GM23248 (cell line): Measurements from ENCODE around the gene TAC3. TPM values are rescaled to one million over a fixed set of nuclear protein-coding genes. Genes with fewer than 3 reads are reported as not detected.
"Not testable (repeated sequence)": the region's sequence is repeated elsewhere in the genome, so short reads cannot be mapped to it uniquely, and the experiment has no call there.

ENCODE experiments used
- DNase-seq: peaks from one replicate; pipeline ENCODE4 v3.0.0-alpha.2; 2015
- H2AFZ ChIP-seq: fragments of 200-600 bp; sonication (generic); 2 replicates; pipeline ENCODE4 v1.6.1; 2016; ENCODE audit warnings: antibody characterized with exemption
- H3F3A ChIP-seq: fragments of 200-600 bp; sonication (generic); 2 replicates; pipeline ENCODE4 v1.6.1; 2016; ENCODE audit warnings: mild to moderate bottlenecking, antibody characterized with exemption, mixed run types; ENCODE audit not compliant: insufficient read depth
- H3K27ac ChIP-seq: fragments of 200-600 bp; sonication (generic); 2 replicates; pipeline ENCODE4 v1.5.1; 2016; ENCODE audit warnings: mild to moderate bottlenecking
- H3K27me3 ChIP-seq: fragments of 200-600 bp; sonication (generic); replicated peaks from 2 replicates; pipeline ENCODE4 v1.6.1; 2016; ENCODE audit warnings: mild to moderate bottlenecking; ENCODE audit not compliant: insufficient read depth
- H3K36me3 ChIP-seq: fragments of 200-600 bp; sonication (generic); 2 replicates; pipeline ENCODE4 v1.6.1; 2016; ENCODE audit warnings: low read depth, mild to moderate bottlenecking
- H3K4me1 ChIP-seq: fragments of 200-600 bp; sonication (generic); 2 replicates; pipeline ENCODE4 v1.6.1; 2016; ENCODE audit warnings: mild to moderate bottlenecking; ENCODE audit not compliant: insufficient read depth
- H3K4me2 ChIP-seq: fragments of 200-600 bp; sonication (generic); one replicate; pipeline ENCODE4 v1.6.1; 2016; ENCODE audit warnings: mild to moderate bottlenecking; ENCODE audit not compliant: unreplicated experiment
- H3K4me3 ChIP-seq: fragments of 200-600 bp; sonication (generic); 2 replicates; pipeline ENCODE4 v1.5.1; 2016; ENCODE audit warnings: mild to moderate bottlenecking
- H3K79me2 ChIP-seq: fragments of 200-600 bp; sonication (generic); 2 replicates; pipeline ENCODE4 v1.6.1; 2016; ENCODE audit warnings: mild to moderate bottlenecking; ENCODE audit not compliant: insufficient read depth
- H3K9ac ChIP-seq: fragments of 200-600 bp; sonication (generic); 2 replicates; pipeline ENCODE4 v1.6.1; 2016; ENCODE audit warnings: mild to moderate bottlenecking
- H3K9me2 ChIP-seq: fragments of 200-600 bp; sonication (generic); 2 replicates; pipeline ENCODE4 v1.6.1; 2016; ENCODE audit warnings: mixed run types, mild to moderate bottlenecking, moderate library complexity; ENCODE audit not compliant: insufficient read depth
- H3K9me3 ChIP-seq: fragments of 200-600 bp; sonication (generic); one replicate; pipeline ENCODE4 v1.6.1; 2017; ENCODE audit warnings: low read depth
- H4K20me1 ChIP-seq: fragments of 200-600 bp; sonication (generic); 2 replicates; pipeline ENCODE4 v1.6.0; 2016; ENCODE audit not compliant: insufficient read depth
- EZH2 ChIP-seq: fragments of 200-600 bp; sonication (generic); IDR thresholded peaks from 2 replicates; pipeline ENCODE4 v1.6.1; 2018; ENCODE audit warnings: antibody characterized with exemption, mild to moderate bottlenecking; ENCODE audit not compliant: insufficient read depth, poor library complexity, severe bottlenecking
- EZH2phosphoT487 ChIP-seq: fragments of 200-600 bp; sonication (generic); IDR thresholded peaks from 2 replicates; pipeline ENCODE4 v1.6.1; 2018; ENCODE audit warnings: antibody characterized with exemption, moderate library complexity, mild to moderate bottlenecking, low read depth; ENCODE audit not compliant: insufficient read depth
- WGBS, 2 experiments: methylation state at CpG; one replicate each; pipeline ENCODE4 v1.1.6; 2015 to 2017; ENCODE audit warnings: low lambda C conversion rate in 2 of 2, low coverage in 1 of 2; ENCODE audit errors: missing lambda C conversion rate in 2 of 2; 5-methylcytosine and 5-hydroxymethylcytosine counted together
- in situ Hi-C: fragments of 300-500 bp; cut with MboI; formaldehyde crosslinking; loops from 2 replicates; pipeline ENCODE4 v1.15.0; 2020
- polyA plus RNA-seq: library from polyadenylated mRNA; unstranded; fragments of >200 nt; fragmentation: Nextera tagmentation; extraction: Ambion mirVana; gene quantifications from 2 replicates; pipeline ENCODE4 v1.2.1, GENCODE V29; 2016
- total RNA-seq: library from RNA; depleted of rRNA; stranded (reverse); fragments of >200 nt; shearing (Covaris generic); gene quantifications from 2 replicates; pipeline ENCODE4 v1.2.3, GENCODE V29; 2014

TAC3 gene
- total and polyA plus RNA-seq, 2 experiments from 2014 or later, result not detected

DNA sequence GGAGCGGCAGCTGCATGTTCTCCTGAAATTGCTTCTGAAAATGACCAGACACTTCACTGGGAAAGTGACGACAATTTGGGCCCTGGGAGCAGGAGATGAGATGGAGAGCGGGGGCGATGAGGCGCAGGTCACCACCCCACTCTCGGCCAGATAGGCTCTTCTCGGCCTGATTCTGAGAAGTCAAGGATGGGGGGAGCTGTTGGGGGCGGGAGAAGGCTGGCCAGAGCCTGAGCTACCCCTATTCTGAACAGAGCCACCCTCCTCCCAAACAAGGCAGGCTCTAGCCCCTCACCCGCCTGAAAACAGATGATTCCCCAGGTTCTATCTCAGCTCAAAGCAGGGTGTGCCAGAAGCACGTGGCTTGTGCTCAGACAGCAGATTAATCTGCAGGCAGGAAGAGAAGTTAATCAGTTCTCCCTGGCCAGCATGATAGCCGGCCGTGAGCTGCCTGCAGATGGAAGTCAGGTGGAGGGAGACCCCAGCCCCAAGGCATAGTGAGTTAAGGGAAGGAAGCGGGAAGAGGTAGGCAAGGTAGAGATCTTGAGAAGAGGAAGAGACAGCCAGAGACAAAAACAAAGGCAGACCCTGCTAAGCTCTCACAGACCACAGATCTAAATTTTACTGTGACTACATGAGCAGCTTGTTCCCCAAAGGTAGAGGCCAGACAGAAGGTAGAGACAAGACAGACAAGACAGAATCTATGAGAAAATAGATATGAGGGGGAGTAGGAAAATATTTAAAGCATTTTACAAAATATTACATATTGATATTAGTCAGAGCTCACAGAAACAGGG lies 10.9 kb upstream of the TAC3 start:
- Histone ChIP-seq H3K27ac (no peak overlapping the region), H2AFZ (no peak overlapping the region), H3K4me1 (no peaks in the 10 kb centered on the region), H3K9me3 (no peaks in the 10 kb centered on the region), H3K79me2 (no peaks in the 10 kb centered on the region), H3K27me3 (peaks cover 54% of the 10 kb centered on the region), H3K4me3 (no peak overlapping the region), H3K36me3 (no peaks in the 10 kb centered on the region), H3K4me2 (no peak overlapping the region), H3K9me2 (no peaks in the 10 kb centered on the region), H3K9ac (no peak overlapping the region), H3F3A (no peaks in the 10 kb centered on the region), H4K20me1 (no peaks in the 10 kb centered on the region)
- 51 to 52% methylated on average over 13 of the region's 13 CpGs for WGBS, 2 experiments
- in situ Hi-C loops, result no loop called here
- TF ChIP-seq EZH2, result no peak
- no peak for TF ChIP-seq EZH2phosphoT487
- no peak for DNase-seq

DNA sequence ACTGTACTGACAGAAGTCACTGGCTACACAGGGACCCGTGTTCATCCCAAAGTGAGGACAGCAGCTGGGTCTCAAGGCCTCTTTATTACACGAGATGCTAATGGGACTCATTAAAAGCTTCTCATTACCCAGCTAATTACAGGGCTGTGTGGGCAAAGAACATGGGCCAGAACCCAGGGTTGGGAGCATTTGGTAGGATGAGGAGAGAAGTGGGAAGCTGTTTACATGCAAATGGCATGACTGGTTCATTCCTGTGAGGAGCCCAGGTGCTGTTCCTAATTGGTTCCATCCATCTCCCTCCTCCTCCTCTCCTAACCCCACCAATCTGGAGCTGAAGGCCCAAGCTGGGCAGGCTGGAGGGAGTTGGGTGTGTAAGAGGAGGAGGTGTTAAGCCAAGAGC lies 8.9 kb upstream of the TAC3 start:
- TF ChIP-seq EZH2phosphoT487 (no peak), EZH2 (no peak)
- in situ Hi-C loops, result no loop called here
- H3K27me3 ChIP-seq, result peaks cover 36% of the 10 kb centered on the region
- H3K27ac ChIP-seq, result no peak overlapping the region
- H3K4me2 ChIP-seq, result no peak overlapping the region
- 43 to 46% methylated on average over 2 of the region's 2 CpGs for WGBS, 2 experiments
- no peak overlapping the region for H2AFZ ChIP-seq
- H3K9ac ChIP-seq, result no peak overlapping the region
- H4K20me1 ChIP-seq, result no peaks in the 10 kb centered on the region
- no peaks in the 10 kb centered on the region for H3K9me2 ChIP-seq
- no peaks in the 10 kb centered on the region for H3K9me3 ChIP-seq
- H3K4me1 ChIP-seq, result no peaks in the 10 kb centered on the region
- H3K4me3 ChIP-seq, result no peak overlapping the region
- H3K79me2 ChIP-seq, result no peaks in the 10 kb centered on the region
- H3F3A ChIP-seq, result no peaks in the 10 kb centered on the region
- no peak for DNase-seq
- no peaks in the 10 kb centered on the region for H3K36me3 ChIP-seq

DNA sequence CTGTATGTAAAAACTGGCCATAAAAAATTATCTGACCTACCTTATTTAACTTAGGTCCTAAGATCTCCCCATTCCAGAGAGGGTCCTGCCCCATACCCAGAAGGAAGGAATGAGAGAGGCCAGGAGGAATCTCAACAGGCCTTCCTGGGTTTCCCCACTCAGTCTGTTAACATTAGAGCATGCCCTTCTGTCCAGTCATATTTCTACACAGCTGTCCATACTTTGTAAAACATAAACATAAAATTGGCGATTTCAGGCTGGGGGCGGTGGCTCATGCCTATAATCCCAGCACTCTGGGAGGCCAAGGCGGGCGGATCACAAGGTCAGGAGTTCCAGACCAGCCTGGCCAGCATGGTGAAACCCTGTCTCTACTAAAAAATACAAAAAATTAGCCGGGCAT lies 6.0 kb upstream of the TAC3 start:
- in situ Hi-C loops, H3K79me2 ChIP-seq, H4K20me1 ChIP-seq, H3K36me3 ChIP-seq, H2AFZ ChIP-seq, H3F3A ChIP-seq, H3K9me3 ChIP-seq, H3K4me1 ChIP-seq, H3K9ac ChIP-seq, H3K9me2 ChIP-seq, H3K4me3 ChIP-seq, H3K4me2 ChIP-seq, DNase-seq, H3K27ac ChIP-seq: not testable (repeated sequence)
- peaks cover 18% of the 10 kb centered on the region for H3K27me3 ChIP-seq
- WGBS, 2 experiments, result 84 to 89% methylated on average over 5 of the region's 5 CpGs

DNA sequence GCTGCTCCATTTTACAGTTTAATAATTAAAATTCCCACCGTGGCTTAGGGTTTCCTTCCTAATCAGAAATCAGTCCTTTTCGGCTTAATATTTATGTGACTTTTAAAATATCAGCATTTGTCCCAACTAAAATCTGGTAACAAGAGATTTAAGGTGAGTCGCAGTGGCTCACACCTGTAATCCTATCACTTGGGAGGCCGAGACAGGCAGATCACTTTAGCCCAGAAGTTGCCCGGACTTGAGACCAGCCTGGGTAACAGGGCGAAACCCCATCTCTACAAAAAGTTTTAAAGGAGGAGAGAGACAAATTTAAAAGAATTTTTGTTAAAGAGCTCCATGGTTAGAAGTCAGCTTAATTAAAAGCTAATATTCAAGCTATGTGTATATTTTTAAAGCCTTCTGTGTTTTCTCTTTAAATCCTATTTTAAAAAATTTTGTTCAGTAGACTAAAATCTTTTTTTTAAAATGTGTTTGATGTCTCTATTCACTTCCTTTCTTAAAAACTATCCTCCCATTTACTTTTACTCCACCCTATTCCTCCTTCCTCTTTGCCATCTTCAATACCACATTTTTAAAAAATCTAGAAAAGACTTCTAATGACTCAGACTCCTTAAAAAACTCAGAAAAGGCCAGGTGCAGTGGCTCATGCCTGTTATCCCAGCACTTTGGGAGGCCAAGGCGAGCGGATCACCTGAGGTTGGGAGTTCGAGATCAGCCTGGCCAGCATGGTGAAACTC lies 3.8 kb upstream of the TAC3 start:
- WGBS, 2 experiments, result 78 to 82% methylated on average over 9 of the region's 9 CpGs
- no peak overlapping the region for H3K9ac ChIP-seq
- peaks cover 20% of the 10 kb centered on the region for H3K27me3 ChIP-seq
- DNase-seq, result no peak
- no peaks in the 10 kb centered on the region for H3K9me3 ChIP-seq
- in situ Hi-C loops, result no loop called here
- H3K4me1 ChIP-seq, result no peaks in the 10 kb centered on the region
- no peak overlapping the region for H3K4me2 ChIP-seq
- TF ChIP-seq EZH2, result no peak
- TF ChIP-seq EZH2phosphoT487, result no peak
- no peak overlapping the region for H3K4me3 ChIP-seq
- no peaks in the 10 kb centered on the region for H3K79me2 ChIP-seq
- H2AFZ ChIP-seq, result no peak overlapping the region
- no peak overlapping the region for H3K27ac ChIP-seq
- no peaks in the 10 kb centered on the region for H3K9me2 ChIP-seq
- no peaks in the 10 kb centered on the region for H3K36me3 ChIP-seq
- H3F3A ChIP-seq, result no peaks in the 10 kb centered on the region
- no peaks in the 10 kb centered on the region for H4K20me1 ChIP-seq
